Ishikawa (cell line): ENCODE measurements around the gene PPDPF.

Experiments
- MAX ChIP-seq: IDR thresholded peaks from 2 replicates; pipeline ENCODE4 v1.6.1; 2012
- TAF1 ChIP-seq: IDR thresholded peaks from 2 replicates; pipeline ENCODE4 v1.6.1; 2012; ENCODE audit warnings: low read depth, mild to moderate bottlenecking
- YY1 ChIP-seq: IDR thresholded peaks from 2 replicates; pipeline ENCODE4 v1.6.1; 2012; ENCODE audit warnings: low read depth

DNA sequence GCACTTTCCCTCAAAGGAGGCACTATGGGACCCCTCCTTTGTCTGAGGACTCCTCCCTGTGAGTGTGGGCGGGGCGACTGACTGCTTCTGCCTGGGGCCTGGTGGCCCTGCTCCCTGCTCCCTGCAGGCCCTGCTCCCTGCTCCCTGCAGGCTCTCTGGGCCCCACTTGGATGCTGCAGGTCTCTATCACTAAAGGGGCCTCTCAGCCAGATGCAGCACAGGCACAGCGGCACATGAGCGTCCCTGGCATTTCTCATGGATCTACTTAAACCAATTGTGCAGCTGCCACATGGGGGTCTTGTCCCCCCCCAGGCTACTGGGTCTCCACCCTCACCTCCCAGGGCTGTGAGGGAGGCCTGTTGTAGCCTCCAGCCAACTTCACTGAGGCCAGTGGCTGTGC is 29.5 kb upstream of the PPDPF start:
- TF ChIP-seq TAF1 (no peak), YY1 (no peak), MAX (no peak)
